Lower leg skin (tissue), 3 donors: ENCODE measurements around the gene PRKCZ.

Experiments used
- CTCF ChIP-seq, 3 donors: fragments of 450-650 bp; IDR thresholded peaks; one replicate each; pipeline ENCODE4 v1.5.1; 2016; ENCODE audit warnings: antibody characterized with exemption in 3 of 3, mild to moderate bottlenecking in 3 of 3, moderate library complexity in 2 of 3
- POLR2A ChIP-seq, 2 donors: fragments of 450-650 bp; IDR thresholded peaks; one replicate each; pipeline ENCODE4 v1.6.1; 2016 to 2017; ENCODE audit warnings: antibody characterized with exemption in 2 of 2, mild to moderate bottlenecking in 1 of 2, moderate library complexity in 1 of 2

GRCh38 chr1:2036287-2036686 is 13.9 kb upstream of the PRKCZ start:
- TF ChIP-seq POLR2A (IDR thresholded peaks at IDR 0.05), result no peak
- no peak for TF ChIP-seq CTCF (IDR thresholded peaks at IDR 0.05)
